GM12801 (cell line): ENCODE data around the gene PGLYRP3.

ENCODE experiments used
- TF ChIP-seq, protein P1 (sequence below): IDR thresholded peaks from one replicate; pipeline ENCODE4 v1.5.1; 2011; ENCODE audit warnings: control low read depth; ENCODE audit not compliant: insufficient read length; ENCODE audit errors: extremely low read depth

The PGLYRP3 gene

GRCh38 chr1:153357853-153358690, 45.3 kb upstream of the PGLYRP3 start, which contains the start of gene S100A9:
TSS of gene S100A9 (plus strand) at chr1:153357854. CDS start at chr1:153358284, 430 bp downstream.
- TF ChIP-seq, protein P1, sequence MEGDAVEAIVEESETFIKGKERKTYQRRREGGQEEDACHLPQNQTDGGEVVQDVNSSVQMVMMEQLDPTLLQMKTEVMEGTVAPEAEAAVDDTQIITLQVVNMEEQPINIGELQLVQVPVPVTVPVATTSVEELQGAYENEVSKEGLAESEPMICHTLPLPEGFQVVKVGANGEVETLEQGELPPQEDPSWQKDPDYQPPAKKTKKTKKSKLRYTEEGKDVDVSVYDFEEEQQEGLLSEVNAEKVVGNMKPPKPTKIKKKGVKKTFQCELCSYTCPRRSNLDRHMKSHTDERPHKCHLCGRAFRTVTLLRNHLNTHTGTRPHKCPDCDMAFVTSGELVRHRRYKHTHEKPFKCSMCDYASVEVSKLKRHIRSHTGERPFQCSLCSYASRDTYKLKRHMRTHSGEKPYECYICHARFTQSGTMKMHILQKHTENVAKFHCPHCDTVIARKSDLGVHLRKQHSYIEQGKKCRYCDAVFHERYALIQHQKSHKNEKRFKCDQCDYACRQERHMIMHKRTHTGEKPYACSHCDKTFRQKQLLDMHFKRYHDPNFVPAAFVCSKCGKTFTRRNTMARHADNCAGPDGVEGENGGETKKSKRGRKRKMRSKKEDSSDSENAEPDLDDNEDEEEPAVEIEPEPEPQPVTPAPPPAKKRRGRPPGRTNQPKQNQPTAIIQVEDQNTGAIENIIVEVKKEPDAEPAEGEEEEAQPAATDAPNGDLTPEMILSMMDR, result no peak

DNA sequence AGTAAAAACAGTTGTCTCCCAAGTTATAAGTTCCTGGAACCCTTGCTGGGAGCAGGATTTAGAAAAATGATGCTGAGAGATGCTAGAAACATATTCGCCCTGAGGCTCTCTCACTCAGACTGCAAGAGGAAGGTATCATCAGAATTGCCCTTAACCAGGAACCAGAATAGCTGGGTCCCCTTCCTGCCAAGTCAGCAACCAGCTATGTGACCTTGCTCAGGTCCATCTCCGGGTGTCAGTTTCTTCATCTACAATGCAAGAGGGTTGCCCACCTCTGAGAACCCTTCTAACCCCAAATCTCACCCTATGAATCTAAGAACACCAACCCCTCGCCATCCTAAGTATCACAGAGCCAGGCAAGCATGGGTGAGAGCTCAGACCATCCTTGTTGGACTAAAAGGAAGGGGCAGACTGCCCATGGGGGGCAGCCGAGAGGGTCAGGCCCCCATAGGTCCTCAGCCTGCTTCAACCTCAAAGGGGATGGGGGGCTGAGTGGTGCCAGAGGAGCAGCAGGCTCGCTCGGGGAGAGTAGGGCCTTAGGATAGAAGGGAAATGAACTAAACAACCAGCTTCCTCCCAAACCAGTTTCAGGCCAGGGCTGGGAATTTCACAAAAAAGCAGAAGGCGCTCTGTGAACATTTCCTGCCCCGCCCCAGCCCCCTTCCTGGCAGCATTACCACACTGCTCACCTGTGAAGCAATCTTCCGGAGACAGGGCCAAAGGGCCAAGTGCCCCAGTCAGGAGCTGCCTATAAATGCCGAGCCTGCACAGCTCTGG, 44.5 kb upstream of the PGLYRP3 start:
- TF ChIP-seq, protein P1, result no peak

DNA sequence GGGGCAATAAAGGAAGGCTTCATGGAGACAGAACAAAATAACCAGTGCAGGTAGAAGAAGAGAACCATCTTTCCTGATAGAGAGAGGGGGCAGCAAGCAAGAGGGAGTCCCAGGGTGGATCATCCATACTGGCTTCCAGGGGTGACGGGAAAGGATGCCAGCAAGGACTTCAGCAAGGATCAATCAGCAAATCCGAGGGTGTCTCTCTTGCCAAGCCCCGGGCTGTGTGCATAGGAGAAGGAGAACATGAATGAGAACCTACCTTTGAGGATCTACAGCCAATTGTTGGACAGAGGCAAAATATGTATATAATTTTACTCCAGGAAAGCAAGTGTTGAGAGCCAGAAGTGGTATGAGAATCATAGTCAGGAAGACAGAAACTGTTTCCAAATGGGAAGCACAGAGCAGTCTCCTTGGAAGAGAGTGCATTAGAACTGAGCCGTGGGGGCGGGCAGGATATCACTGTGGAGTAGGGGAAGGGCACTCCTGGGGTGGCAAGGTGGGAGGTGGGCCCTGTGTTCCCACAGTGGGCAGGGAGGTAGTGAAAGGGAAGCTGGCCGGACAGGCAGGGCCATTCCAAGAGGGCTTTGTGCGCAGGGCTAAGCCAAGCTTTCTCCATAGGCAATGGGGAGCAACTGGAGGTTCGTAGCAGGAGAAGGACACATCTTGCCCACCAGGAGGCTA, 43.8 kb upstream of the PGLYRP3 start:
- TF ChIP-seq, protein P1, result no peak

DNA sequence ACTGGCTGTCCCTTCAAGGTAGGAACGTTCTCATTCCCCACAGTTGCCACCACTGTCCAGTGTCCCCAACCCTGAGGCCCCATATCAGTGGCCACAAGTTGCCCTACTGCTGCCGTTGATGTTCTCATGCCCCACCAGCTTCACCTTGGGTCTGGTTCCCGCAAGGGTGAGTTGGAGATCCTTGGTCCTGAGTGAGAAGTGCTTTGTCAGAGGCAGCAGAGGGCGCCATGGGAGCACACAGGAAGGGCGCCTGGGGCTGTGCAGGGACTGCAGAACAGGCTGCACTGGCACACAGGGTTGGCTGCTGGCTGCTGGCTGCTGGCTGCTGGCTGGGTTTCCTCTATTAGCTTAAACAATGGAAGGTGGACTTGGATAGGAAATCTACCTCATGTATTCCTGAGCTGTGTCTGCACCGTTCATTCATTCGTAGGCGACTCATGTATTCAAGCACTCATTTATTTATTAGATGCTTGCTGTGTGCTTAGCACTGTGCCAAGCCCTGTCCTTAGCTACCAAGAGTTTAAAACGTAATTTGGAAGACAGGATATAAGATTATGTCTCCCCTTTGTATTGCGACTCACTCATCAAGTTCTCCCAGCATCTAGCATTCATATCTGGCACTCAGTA, 42.8 kb upstream of the PGLYRP3 start:
- TF ChIP-seq, protein P1, result no peak

DNA sequence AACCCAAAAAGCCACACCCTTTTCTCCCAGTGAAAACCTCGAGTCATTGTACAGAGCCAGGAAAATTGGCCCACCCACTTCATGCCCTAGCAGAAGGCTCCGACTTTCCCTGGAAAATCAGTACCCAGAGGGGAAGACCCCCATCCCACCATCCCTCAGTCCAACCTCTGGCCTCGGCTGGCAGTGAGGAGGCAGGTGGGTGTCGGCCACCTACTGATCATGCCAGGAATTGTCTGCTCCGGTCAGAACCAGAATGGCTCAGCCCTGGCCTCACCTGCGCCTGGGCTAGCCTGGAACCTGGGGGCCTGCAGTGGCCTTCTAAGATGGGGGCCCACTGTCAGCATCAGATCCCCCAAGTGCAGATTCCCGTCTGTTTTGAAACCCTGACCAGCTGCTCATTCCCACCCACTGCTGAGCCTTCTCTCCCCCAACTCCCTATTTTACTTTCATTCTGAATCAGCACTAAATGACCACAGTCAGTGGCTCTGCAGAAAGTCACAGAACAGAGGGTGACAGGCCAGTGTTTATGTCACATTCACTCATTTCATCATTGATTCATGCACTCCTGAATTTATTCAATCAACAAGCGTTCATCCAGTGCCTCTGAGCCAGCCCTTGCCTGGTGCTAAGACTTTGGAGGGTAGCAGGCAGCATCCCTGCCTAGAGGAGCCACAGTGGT, 41.9 kb upstream of the PGLYRP3 start:
- TF ChIP-seq, protein P1, result no peak

DNA sequence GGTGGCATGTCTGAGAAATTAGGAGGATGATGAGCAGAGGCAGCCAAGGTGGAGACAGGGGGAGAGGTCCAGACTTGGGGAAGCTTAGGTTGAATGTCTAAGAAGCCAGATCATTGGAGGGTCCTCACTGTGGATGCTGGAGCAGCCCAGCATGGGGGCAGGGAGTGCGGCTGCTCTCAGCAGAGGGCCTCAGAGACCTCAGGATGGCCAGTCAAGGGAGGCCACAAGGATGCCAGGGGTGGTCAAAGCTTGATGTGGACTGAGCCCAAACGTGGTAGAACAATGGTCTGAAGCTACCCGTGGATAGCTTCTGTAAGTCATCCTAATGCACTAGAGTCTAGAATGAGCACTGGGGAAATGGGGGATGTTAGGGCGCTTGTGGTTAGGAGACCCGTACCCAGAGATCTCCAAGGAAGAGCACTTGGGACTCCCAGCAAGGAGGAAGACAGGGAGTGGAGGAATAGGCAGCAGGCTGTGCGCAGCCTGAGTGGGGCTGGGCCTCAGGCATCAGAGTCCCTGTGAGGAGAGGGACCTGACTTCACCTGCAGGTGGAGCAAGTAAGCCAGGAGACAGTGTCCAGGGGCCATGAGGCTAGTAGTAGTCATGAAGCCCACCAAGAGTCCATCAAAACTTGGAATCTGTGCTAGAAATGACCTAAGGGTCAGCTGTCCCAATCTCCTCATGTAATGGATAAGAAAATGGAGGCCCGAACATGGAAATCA, 40.6 kb upstream of the PGLYRP3 start:
- TF ChIP-seq, protein P1, result no peak
